GM12874 (cell line): Measurements from ENCODE around the gene GPS1.

Source experiments
- CTCF ChIP-seq: IDR thresholded peaks from 2 replicates; pipeline ENCODE4 v1.5.1; 2011; ENCODE audit warnings: low read depth, mild to moderate bottlenecking, control low read depth, low read length, moderate library complexity; ENCODE audit not compliant: insufficient read depth

GPS1 gene

DNA sequence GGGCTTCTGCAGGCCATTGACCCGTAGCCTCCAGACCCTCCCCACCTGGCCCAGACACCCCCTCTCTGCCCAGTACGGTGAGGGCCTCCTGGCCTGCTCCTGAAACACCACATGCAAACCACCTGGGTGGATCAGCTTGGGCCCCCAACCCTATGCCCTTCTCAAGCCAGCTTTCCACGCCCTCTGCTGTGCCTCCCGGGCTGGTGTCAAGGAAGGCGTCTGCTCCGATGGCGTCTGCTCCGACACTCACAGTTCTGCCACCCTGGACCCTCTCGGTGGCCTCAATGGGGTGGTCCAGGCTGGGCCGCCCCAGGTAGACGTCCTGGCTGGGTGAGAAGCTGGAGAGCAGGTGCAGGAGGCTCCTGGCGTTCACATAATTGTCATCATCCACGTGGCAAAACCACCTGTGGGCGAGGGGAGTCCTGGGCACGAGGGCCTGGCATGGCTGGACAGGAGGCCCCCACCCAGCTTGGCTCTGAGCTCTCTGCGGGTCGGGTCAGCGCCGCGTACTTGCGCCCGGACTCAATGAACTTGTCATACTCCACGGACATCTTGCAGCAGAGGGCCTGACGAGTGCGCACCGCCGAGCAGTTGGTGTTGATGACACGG is 1.4 kb upstream of the GPS1 start:
- TF ChIP-seq CTCF: no peak

GRCh38 chr17:82050761-82051641 is 697 bp upstream of the GPS1 start:
- no peak for TF ChIP-seq CTCF

GRCh38 chr17:82052638-82053059 is 951 bp downstream of the GPS1 start:
- TF ChIP-seq CTCF: no peak

- TF ChIP-seq CTCF: no peak
These were observed 1.4 kb downstream of the GPS1 start for GRCh38 chr17:82053130-82053529.

- TF ChIP-seq CTCF: no peak
These were observed 2.0 kb downstream of the GPS1 start for GRCh38 chr17:82053556-82054263.

DNA sequence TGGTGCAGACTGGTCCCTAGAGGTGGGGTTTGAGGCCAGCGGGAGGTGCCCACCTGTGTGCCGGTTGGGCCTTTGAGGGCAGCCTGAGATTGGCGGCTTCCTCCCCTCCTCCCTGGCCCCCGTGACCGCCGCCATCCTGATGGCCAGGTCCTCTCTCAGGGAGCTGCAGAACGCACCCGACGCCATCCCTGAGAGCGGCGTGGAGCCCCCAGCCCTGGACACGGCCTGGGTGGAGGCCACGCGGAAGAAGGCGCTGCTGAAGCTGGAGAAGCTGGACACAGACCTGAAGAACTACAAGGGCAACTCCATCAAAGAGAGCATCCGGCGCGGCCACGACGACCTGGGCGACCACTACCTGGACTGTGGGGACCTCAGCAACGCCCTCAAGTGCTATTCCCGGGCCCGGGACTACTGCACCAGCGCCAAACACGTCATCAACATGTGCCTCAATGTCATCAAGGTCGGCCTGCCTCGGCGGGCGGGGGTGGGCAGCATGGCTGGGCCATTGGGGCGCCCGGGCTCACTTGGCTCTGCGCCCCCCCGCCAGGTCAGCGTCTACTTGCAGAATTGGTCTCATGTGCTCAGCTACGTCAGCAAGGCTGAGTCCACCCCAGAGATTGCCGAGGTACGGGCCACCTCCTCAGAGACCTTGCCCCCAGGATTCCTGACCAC is 2.8 kb downstream of the GPS1 start:
- TF ChIP-seq CTCF: no peak
